ENCODE measurements around the gene POU6F2.

- TF ChIP-seq POLR2AphosphoS5 (IDR thresholded peaks at IDR 0.05), result no peak
- TF ChIP-seq EP300 (IDR thresholded peaks at IDR 0.05), result no peak
These were observed 361.0 kb downstream of the POU6F2 start for GRCh38 chr7:39338716-39339115.
